HG02642 (cell line): ENCODE results near the gene DCC.

Experiments
- ATAC-seq: cut with Tn5 transposase; IDR thresholded peaks from one replicate; pipeline ENCODE4 v1.9.1; 2021; ENCODE audit warnings: mild to moderate bottlenecking; ENCODE audit not compliant: unreplicated experiment, poor library complexity

The DCC gene

GRCh38 chr18:52953387-52953786, 613.4 kb downstream of the DCC start:
- ATAC-seq: no peak

GRCh38 chr18:52963481-52963880, 623.5 kb downstream of the DCC start:
- ATAC-seq: no peak

- ATAC-seq: no peak
These were observed 630.7 kb downstream of the DCC start for GRCh38 chr18:52970686-52971085.

- no peak for ATAC-seq
These were observed 631.1 kb downstream of the DCC start for GRCh38 chr18:52971097-52971496.

- ATAC-seq: no peak
These were observed 639.9 kb downstream of the DCC start for GRCh38 chr18:52979892-52980291.

- ATAC-seq: no peak
These were observed 651.2 kb downstream of the DCC start for GRCh38 chr18:52991246-52991645.

GRCh38 chr18:52992041-52992440, 652.0 kb downstream of the DCC start:
- no peak for ATAC-seq

GRCh38 chr18:52995875-52996274, 655.9 kb downstream of the DCC start:
- no peak for ATAC-seq

- no peak for ATAC-seq
These were observed 659.6 kb downstream of the DCC start for GRCh38 chr18:52999633-53000032.

GRCh38 chr18:53004798-53005197, 664.8 kb downstream of the DCC start:
- ATAC-seq: no peak

- ATAC-seq: no peak
These were observed 678.8 kb downstream of the DCC start for GRCh38 chr18:53018791-53019190.

GRCh38 chr18:53025247-53025646, 685.2 kb downstream of the DCC start:
- ATAC-seq: no peak

- no peak for ATAC-seq
These were observed 688.6 kb downstream of the DCC start for GRCh38 chr18:53028565-53028964.

GRCh38 chr18:53033128-53033527, 693.1 kb downstream of the DCC start:
- ATAC-seq: no peak

GRCh38 chr18:53038608-53039007, 698.6 kb downstream of the DCC start:
- ATAC-seq: no peak

- ATAC-seq: no peak
These were observed 700.3 kb downstream of the DCC start for GRCh38 chr18:53040286-53040685.

- no peak for ATAC-seq
These were observed 716.1 kb downstream of the DCC start for GRCh38 chr18:53056064-53056463.

- ATAC-seq: no peak
These were observed 730.8 kb downstream of the DCC start for GRCh38 chr18:53070788-53071187.

GRCh38 chr18:53080687-53081086, 740.7 kb downstream of the DCC start:
- ATAC-seq: no peak

GRCh38 chr18:53093636-53094035, 753.6 kb downstream of the DCC start:
- ATAC-seq: no peak

- ATAC-seq: no peak
These were observed 761.6 kb downstream of the DCC start for GRCh38 chr18:53101536-53102105.

GRCh38 chr18:53114441-53114840, 774.4 kb downstream of the DCC start:
- ATAC-seq: no peak
